ENCODE data around the gene CTNNA3. TPM values are rescaled to one million over a fixed set of nuclear protein-coding genes. Genes with fewer than 3 reads are reported as not detected.

CTNNA3 gene
- total and polyA plus RNA-seq, 2 donors from 2014 or later, result 0.45 to 0.72 TPM

- Histone ChIP-seq H3K27ac (ENCODE audit: low read depth in 2 of 2, low read length in 2 of 2) (no peak overlapping the region), H3K27me3 (ENCODE audit: control insufficient read depth, insufficient read depth, low read length) (no peaks in the 10 kb centered on the region), H3K4me1 (ENCODE audit: control insufficient read depth in 2 of 3, insufficient read depth in 2 of 3, low read depth in 1 of 3, low read length in 3 of 3) (no peaks in the 10 kb centered on the region), H3K36me3 (ENCODE audit: control insufficient read depth in 2 of 3, insufficient read depth in 3 of 3, low read length in 3 of 3) (no peaks in the 10 kb centered on the region), H3K4me3 (ENCODE audit: low read length in 3 of 3) (no peak overlapping the region), H3K9ac (ENCODE audit: low read length in 3 of 3) (no peak overlapping the region), H3K9me3 (ENCODE audit: control insufficient read depth in 2 of 3, insufficient read depth in 1 of 3, low read length in 3 of 3) (no peaks in the 10 kb centered on the region)
- FAIRE-seq (no peak), DNase-seq (no peak)
- intact Hi-C loops (cut with DNase I), result no loop called here
- no peak for TF ChIP-seq CTCF (IDR thresholded peaks at IDR 0.05; ENCODE audit: borderline replicate concordance, extremely low read depth, insufficient read depth)
These were observed 619.9 kb downstream of the CTNNA3 start for GRCh38 chr10:67076144-67076543.

GRCh38 chr10:67075491-67075971, 620.5 kb downstream of the CTNNA3 start:
- FAIRE-seq, result no peak
- Histone ChIP-seq H3K9me3 (ENCODE audit: control insufficient read depth in 2 of 3, insufficient read depth in 1 of 3, low read length in 3 of 3) (no peaks in the 10 kb centered on the region), H3K27ac (ENCODE audit: low read depth in 2 of 2, low read length in 2 of 2) (no peak overlapping the region), H3K36me3 (ENCODE audit: control insufficient read depth in 2 of 3, insufficient read depth in 3 of 3, low read length in 3 of 3) (no peaks in the 10 kb centered on the region), H3K9ac (ENCODE audit: low read length in 3 of 3) (no peak overlapping the region), H3K4me1 (ENCODE audit: control insufficient read depth in 2 of 3, insufficient read depth in 2 of 3, low read depth in 1 of 3, low read length in 3 of 3) (no peaks in the 10 kb centered on the region), H3K27me3 (ENCODE audit: control insufficient read depth, insufficient read depth, low read length) (no peaks in the 10 kb centered on the region), H3K4me3 (ENCODE audit: low read length in 3 of 3) (no peak overlapping the region)
- TF ChIP-seq CTCF (IDR thresholded peaks at IDR 0.05; ENCODE audit: borderline replicate concordance, extremely low read depth, insufficient read depth), result no peak
- peak in 2 of 5 donors; percentile 24 to 27 for DNase-seq
- intact Hi-C loops (cut with DNase I), result no loop called here

GRCh38 chr10:67072654-67073053, 623.3 kb downstream of the CTNNA3 start:
- no peak overlapping the region for H3K4me3 ChIP-seq (ENCODE audit: low read length in 3 of 3)
- no peaks in the 10 kb centered on the region for H3K4me1 ChIP-seq (ENCODE audit: control insufficient read depth in 2 of 3, insufficient read depth in 2 of 3, low read depth in 1 of 3, low read length in 3 of 3)
- no peak overlapping the region for H3K27ac ChIP-seq (ENCODE audit: low read depth in 2 of 2, low read length in 2 of 2)
- H3K9ac ChIP-seq (ENCODE audit: low read length in 3 of 3), result no peak overlapping the region
- no peaks in the 10 kb centered on the region for H3K36me3 ChIP-seq (ENCODE audit: control insufficient read depth in 2 of 3, insufficient read depth in 3 of 3, low read length in 3 of 3)
- TF ChIP-seq CTCF (IDR thresholded peaks at IDR 0.05; ENCODE audit: borderline replicate concordance, extremely low read depth, insufficient read depth), result no peak
- intact Hi-C loops (cut with DNase I), result no loop called here
- H3K9me3 ChIP-seq (ENCODE audit: control insufficient read depth in 2 of 3, insufficient read depth in 1 of 3, low read length in 3 of 3), result no peaks in the 10 kb centered on the region
- H3K27me3 ChIP-seq (ENCODE audit: control insufficient read depth, insufficient read depth, low read length), result no peaks in the 10 kb centered on the region
- DNase-seq (no peak), FAIRE-seq (no peak)

GRCh38 chr10:67050415-67050814, 645.6 kb downstream of the CTNNA3 start:
- H3K4me3 ChIP-seq (ENCODE audit: low read length in 3 of 3), result no peak overlapping the region
- H3K9me3 ChIP-seq (ENCODE audit: control insufficient read depth in 2 of 3, insufficient read depth in 1 of 3, low read length in 3 of 3), result no peaks in the 10 kb centered on the region
- intact Hi-C loops (cut with DNase I), result no loop called here
- no peak for DNase-seq
- H3K9ac ChIP-seq (ENCODE audit: low read length in 3 of 3), result no peak overlapping the region
- H3K36me3 ChIP-seq (ENCODE audit: control insufficient read depth in 2 of 3, insufficient read depth in 3 of 3, low read length in 3 of 3), result no peaks in the 10 kb centered on the region
- no peak overlapping the region for H3K27ac ChIP-seq (ENCODE audit: low read depth in 2 of 2, low read length in 2 of 2)
- no peaks in the 10 kb centered on the region for H3K4me1 ChIP-seq (ENCODE audit: control insufficient read depth in 2 of 3, insufficient read depth in 2 of 3, low read depth in 1 of 3, low read length in 3 of 3)
- no peak for FAIRE-seq
- H3K27me3 ChIP-seq (ENCODE audit: control insufficient read depth, insufficient read depth, low read length), result no peaks in the 10 kb centered on the region
- no peak for TF ChIP-seq CTCF (IDR thresholded peaks at IDR 0.05; ENCODE audit: borderline replicate concordance, extremely low read depth, insufficient read depth)

Data from kidney (tissue), 14 donors.